Fibroblast of lung (primary cell): ENCODE measurements around the gene PRPF40B. TPM values are rescaled to one million over a fixed set of nuclear protein-coding genes. Genes with fewer than 3 reads are reported as not detected.

ENCODE experiments used
- DNase-seq, 2 donors: peaks; one replicate each; pipeline versions ENCODE4 v3.0.0 to v3.0.0-alpha.2; 2010; ENCODE audit warnings: low read depth in 2 of 2
- H2AFZ ChIP-seq: 2 replicates; pipeline ENCODE4 v1.5.1; 2012; ENCODE audit warnings: low read length, control low read depth, inconsistent platforms
- H3K27ac ChIP-seq: 2 replicates; pipeline ENCODE4 v1.5.1; 2011; ENCODE audit warnings: low read length, control low read depth; ENCODE audit not compliant: insufficient read depth
- H3K27me3 ChIP-seq: 2 replicates; pipeline ENCODE4 v1.5.1; 2011; ENCODE audit warnings: mild to moderate bottlenecking, low read length; ENCODE audit not compliant: control insufficient read depth, insufficient read depth
- H3K36me3 ChIP-seq: 2 replicates; pipeline ENCODE4 v1.5.1; 2011; ENCODE audit warnings: low read length; ENCODE audit not compliant: control insufficient read depth, insufficient read depth
- H3K4me1 ChIP-seq: 2 replicates; pipeline ENCODE4 v1.5.1; 2011; ENCODE audit warnings: low read length; ENCODE audit not compliant: control insufficient read depth, insufficient read depth; ENCODE audit errors: extremely low read depth
- H3K4me2 ChIP-seq: 2 replicates; pipeline ENCODE4 v1.5.1; 2011; ENCODE audit warnings: low read length, control low read depth; ENCODE audit not compliant: insufficient read depth; ENCODE audit errors: extremely low read depth
- H3K4me3 ChIP-seq, 4 experiments: fragments of 200-600 bp in 1 of 4; sonication (generic) in 1 of 4; replicated peaks in 1 of 4; 2 replicates each; pipeline ENCODE4 v1.5.1; 2011 to 2016; ENCODE audit warnings: low read length in 4 of 4, low read depth in 3 of 4, mild to moderate bottlenecking in 3 of 4, control low read depth in 2 of 4, inconsistent platforms in 1 of 4, mixed read lengths in 1 of 4; ENCODE audit not compliant: insufficient read depth in 1 of 4; ENCODE audit errors: control extremely low read depth in 1 of 4
- H3K79me2 ChIP-seq: 2 replicates; pipeline ENCODE4 v1.5.1; 2012; ENCODE audit warnings: mild to moderate bottlenecking, low read length, inconsistent platforms; ENCODE audit not compliant: control insufficient read depth, insufficient read depth
- H3K9ac ChIP-seq: 2 replicates; pipeline ENCODE4 v1.5.1; 2011; ENCODE audit warnings: mild to moderate bottlenecking, low read length, control low read depth; ENCODE audit not compliant: insufficient read depth
- H3K9me3 ChIP-seq: 2 replicates; pipeline ENCODE4 v1.5.1; 2012; ENCODE audit warnings: low read depth, low read length; ENCODE audit not compliant: control insufficient read depth, insufficient read depth
- H4K20me1 ChIP-seq: 2 replicates; pipeline ENCODE4 v1.5.1; 2011; ENCODE audit warnings: low read length; ENCODE audit not compliant: control insufficient read depth, insufficient read depth; ENCODE audit errors: extremely low read depth
- CTCF ChIP-seq, 2 donors: IDR thresholded peaks in 1 of 2; conservative IDR thresholded peaks in 1 of 2; 1 replicate in 1 of 2; 2 replicates in 1 of 2; pipeline ENCODE4 v1.5.1; 2011 to 2012; ENCODE audit warnings: low read length in 2 of 2, control low read depth in 1 of 2, inconsistent platforms in 1 of 2, low read depth in 1 of 2, mild to moderate bottlenecking in 1 of 2
- EZH2 ChIP-seq: IDR thresholded peaks from 2 replicates; pipeline ENCODE4 v1.5.1; 2012; ENCODE audit warnings: low read length, control low read depth, mild to moderate bottlenecking; ENCODE audit errors: missing control alignments
- polyA plus RNA-seq, 2 donors: library from polyadenylated mRNA; depleted of rRNA in 1 of 2; stranded (reverse) in 1 of 2; unstranded in 1 of 2; fragments of >200 nt; gene quantifications; 2 replicates each; pipeline ENCODE4 v1.2.1, GENCODE V29; 2011 to 2012; ENCODE audit warnings: missing spikeins in 1 of 2
- total RNA-seq: library from RNA; depleted of rRNA; stranded (reverse); fragments of >200 nt; gene quantifications from 2 replicates; pipeline ENCODE4 v1.2.1, GENCODE V29; 2014

Gene PRPF40B
- total and polyA plus RNA-seq, 2 donors (not counting 1 experiment from before 2014, with no cell fraction given), result 6.4 to 11.7 TPM

GRCh38 chr12:49585477-49586459 is 37.6 kb upstream of the PRPF40B start:
- no peak for DNase-seq
- no peaks in the 10 kb centered on the region for H3K4me1 ChIP-seq
- H3K79me2 ChIP-seq, result no peaks in the 10 kb centered on the region
- no peaks in the 10 kb centered on the region for H3K27me3 ChIP-seq
- no peak overlapping the region for H3K4me2 ChIP-seq
- H3K36me3 ChIP-seq, result no peaks in the 10 kb centered on the region
- no peak overlapping the region for H3K4me3 ChIP-seq
- H2AFZ ChIP-seq, result no peak overlapping the region
- no peaks in the 10 kb centered on the region for H3K9me3 ChIP-seq
- H4K20me1 ChIP-seq, result no peaks in the 10 kb centered on the region
- no peak overlapping the region for H3K9ac ChIP-seq
- no peak for TF ChIP-seq CTCF (conservative IDR thresholded peaks at IDR 0.05 in 1 of 2, IDR thresholded peaks at IDR 0.05 in 1 of 2; ENCODE audit: low read depth in 1 of 2, low read length in 2 of 2)
- H3K27ac ChIP-seq, result no peak overlapping the region

GRCh38 chr12:49587174-49587908 is 36.0 kb upstream of the PRPF40B start:
- H3K27ac ChIP-seq, result no peak overlapping the region
- no peaks in the 10 kb centered on the region for H3K4me1 ChIP-seq
- H2AFZ ChIP-seq, result no peak overlapping the region
- no peak overlapping the region for H3K4me2 ChIP-seq
- no peak for DNase-seq
- no peaks in the 10 kb centered on the region for H3K36me3 ChIP-seq
- no peaks in the 10 kb centered on the region for H3K9me3 ChIP-seq
- no peak overlapping the region for H3K4me3 ChIP-seq
- H3K79me2 ChIP-seq, result no peaks in the 10 kb centered on the region
- H4K20me1 ChIP-seq, result no peaks in the 10 kb centered on the region
- no peaks in the 10 kb centered on the region for H3K27me3 ChIP-seq
- H3K9ac ChIP-seq, result no peak overlapping the region
- TF ChIP-seq CTCF (conservative IDR thresholded peaks at IDR 0.05 in 1 of 2, IDR thresholded peaks at IDR 0.05 in 1 of 2; ENCODE audit: low read depth in 1 of 2, low read length in 2 of 2) (peak in 1 of 2 donors; percentile 1), EZH2 (no peak)

GRCh38 chr12:49588281-49588680 is 35.1 kb upstream of the PRPF40B start:
- Histone ChIP-seq H3K4me3 (no peak overlapping the region), H4K20me1 (no peaks in the 10 kb centered on the region), H3K4me1 (no peaks in the 10 kb centered on the region), H3K9ac (no peak overlapping the region), H3K4me2 (no peak overlapping the region), H3K79me2 (no peaks in the 10 kb centered on the region), H3K9me3 (no peaks in the 10 kb centered on the region), H2AFZ (no peak overlapping the region), H3K27me3 (no peaks in the 10 kb centered on the region), H3K27ac (no peak overlapping the region), H3K36me3 (no peaks in the 10 kb centered on the region)
- no peak for DNase-seq
- TF ChIP-seq EZH2 (no peak), CTCF (conservative IDR thresholded peaks at IDR 0.05 in 1 of 2, IDR thresholded peaks at IDR 0.05 in 1 of 2; ENCODE audit: low read depth in 1 of 2, low read length in 2 of 2) (no peak)
